GM13977 (cell line): Measurements from ENCODE around the gene HOXA6.

Experiments used
- DNase-seq: peaks from one replicate; pipeline ENCODE4 v3.0.0; 2012; ENCODE audit warnings: low spot score
- in situ Hi-C: fragments of 300-500 bp; cut with MboI; formaldehyde crosslinking; loops from one replicate; pipeline ENCODE4 v1.12.0; 2022; ENCODE audit warnings: low sequenced_read_pairs, low pct_unique_long_range_greater_than_20kb, mixed read lengths, inconsistent platforms; ENCODE audit not compliant: unreplicated experiment
- TF ChIP-seq, protein P1 (sequence below): IDR thresholded peaks from 2 replicates; pipeline ENCODE4 v1.5.1; 2012; ENCODE audit warnings: mild to moderate bottlenecking, control low read depth; ENCODE audit not compliant: insufficient read depth; ENCODE audit errors: extremely low read depth, missing control alignments

The HOXA6 gene

DNA sequence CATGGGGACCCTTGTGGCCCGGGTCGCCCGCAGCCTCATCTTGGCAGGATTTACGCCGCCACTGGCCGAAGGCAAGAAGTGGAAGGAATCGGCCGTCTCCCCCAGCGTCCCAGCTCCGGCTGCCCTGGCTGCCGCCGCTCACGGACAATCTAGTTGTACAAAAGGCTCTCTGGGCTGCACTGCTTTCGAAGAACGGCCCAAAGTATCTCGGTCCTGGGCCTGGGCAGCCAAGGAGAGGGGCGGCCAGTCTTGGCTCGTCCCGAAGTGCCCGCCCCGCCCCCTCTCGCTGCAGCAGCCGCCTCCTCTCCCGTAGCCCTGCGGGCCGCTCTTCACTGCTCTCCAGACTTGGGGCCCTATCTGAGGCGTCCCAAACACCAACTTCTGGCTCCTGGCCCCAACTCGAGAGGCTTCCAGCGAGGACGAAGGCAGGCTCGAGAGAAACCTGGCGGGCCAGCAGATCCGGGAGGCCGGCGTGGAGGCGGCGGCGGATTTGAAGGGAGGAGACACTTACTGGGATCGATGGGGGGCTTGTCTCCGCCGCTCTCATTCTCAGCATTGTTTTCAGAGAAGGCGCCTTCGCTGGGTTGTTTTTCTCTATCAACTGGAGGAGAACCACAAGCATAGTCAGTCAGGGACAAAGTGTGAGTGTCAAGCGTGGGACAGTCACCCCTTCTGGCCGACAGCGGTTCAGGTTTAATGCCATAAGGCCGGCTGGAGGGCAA, 17.0 kb upstream of the HOXA6 start:
- in situ Hi-C loops, result loop anchor here (10.0 to 25.0 kb wide), 2 partner anchors 802 to 1310 kb away; no protein-coding TSS in a partner anchor
- DNase-seq, result no peak
- TF ChIP-seq, protein P1, sequence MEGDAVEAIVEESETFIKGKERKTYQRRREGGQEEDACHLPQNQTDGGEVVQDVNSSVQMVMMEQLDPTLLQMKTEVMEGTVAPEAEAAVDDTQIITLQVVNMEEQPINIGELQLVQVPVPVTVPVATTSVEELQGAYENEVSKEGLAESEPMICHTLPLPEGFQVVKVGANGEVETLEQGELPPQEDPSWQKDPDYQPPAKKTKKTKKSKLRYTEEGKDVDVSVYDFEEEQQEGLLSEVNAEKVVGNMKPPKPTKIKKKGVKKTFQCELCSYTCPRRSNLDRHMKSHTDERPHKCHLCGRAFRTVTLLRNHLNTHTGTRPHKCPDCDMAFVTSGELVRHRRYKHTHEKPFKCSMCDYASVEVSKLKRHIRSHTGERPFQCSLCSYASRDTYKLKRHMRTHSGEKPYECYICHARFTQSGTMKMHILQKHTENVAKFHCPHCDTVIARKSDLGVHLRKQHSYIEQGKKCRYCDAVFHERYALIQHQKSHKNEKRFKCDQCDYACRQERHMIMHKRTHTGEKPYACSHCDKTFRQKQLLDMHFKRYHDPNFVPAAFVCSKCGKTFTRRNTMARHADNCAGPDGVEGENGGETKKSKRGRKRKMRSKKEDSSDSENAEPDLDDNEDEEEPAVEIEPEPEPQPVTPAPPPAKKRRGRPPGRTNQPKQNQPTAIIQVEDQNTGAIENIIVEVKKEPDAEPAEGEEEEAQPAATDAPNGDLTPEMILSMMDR, result no peak

DNA sequence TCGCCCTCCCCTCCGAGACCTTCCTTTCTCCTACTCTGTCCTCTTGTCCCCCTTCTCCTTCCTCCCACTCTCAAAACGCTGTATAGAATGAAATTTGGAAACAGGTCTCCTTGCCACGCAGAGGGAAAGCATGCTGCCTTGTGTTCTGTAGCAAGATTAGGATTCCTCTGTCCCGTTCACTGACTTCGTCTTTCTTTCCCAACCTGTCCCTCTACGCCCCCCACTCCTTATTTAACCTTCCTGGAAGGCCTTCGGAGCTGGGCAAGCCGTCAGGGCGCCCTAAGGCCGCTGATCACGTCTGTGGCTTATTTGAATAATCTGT, 16.4 kb upstream of the HOXA6 start:
- no peak for DNase-seq
- TF ChIP-seq, protein P1, result no peak
- in situ Hi-C loops, result loop anchor here (10.0 to 25.0 kb wide), 2 partner anchors 802 to 1309 kb away; no protein-coding TSS in a partner anchor

DNA sequence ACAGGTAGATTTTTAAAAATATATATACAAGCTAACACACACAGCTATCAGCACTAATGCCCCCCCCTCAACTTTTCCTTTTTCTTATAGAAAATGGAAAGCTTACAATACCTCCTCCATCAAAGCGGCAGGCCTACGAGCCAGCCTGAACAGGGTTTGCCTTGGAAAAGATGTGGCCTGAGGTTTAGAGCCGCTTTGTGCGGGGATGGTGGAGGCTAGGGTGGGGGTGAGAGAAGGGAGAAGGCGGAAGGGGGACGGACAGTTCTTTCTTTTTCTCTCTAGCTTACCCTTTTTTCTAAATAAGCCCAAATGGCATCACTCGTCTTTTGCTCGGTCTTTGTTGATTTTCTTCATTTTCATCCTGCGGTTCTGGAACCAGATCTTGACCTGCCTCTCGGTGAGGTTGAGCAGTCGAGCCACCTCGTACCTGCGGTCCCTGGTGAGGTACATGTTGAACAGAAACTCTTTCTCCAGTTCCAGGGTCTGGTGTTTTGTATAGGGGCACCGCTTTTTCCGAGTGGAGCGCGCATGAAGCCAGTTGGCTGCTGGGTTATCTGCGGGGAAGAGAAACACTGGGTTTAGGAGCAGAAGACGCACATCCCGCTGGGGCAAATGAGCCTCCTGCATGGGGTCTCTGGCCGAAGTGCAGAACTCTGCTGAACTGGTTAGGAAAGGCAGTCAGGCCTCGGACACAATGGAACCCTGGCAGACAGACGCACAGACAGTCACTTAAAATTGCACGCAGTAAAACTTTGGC, 15.9 kb upstream of the HOXA6 start:
- TF ChIP-seq, protein P1, result no peak
- in situ Hi-C loops, result loop anchor here (10.0 to 25.0 kb wide), 2 partner anchors 801 to 1309 kb away; no protein-coding TSS in a partner anchor
- no peak for DNase-seq

DNA sequence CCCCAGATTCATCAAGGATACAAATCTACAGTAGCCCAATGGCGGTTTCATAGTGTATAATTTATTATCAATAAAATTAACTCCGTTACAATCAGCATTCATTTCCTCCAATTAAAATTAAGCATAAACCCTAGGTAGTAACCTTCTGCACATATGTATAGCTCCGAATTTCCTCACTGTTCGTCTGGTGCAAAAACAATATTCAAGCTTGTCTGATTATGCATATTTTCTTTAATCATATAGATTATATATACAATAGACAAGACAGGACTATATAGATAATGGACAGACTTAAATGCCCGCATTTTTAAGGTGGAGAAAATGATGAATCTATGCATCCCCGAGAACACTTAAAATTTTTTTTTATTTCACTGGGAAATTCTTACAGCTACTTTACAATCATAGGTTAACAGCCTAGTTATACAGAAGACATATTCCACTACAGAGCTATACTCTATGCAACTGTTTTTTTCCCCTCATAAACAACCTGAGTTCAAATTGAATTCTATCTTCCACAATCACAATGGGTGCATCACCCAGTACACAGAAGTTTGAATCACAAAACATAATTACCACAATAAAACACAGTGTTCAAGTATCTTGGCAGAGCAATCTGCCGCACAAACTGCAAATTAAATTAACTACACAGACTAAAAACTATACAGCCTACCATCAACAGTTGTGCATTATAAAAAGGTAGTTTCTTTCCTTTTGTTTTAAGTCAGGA, 15.2 kb upstream of the HOXA6 start:
- in situ Hi-C loops, result loop anchor here (10.0 to 25.0 kb wide), 2 partner anchors 800 to 1308 kb away; no protein-coding TSS in a partner anchor
- TF ChIP-seq, protein P1, result no peak
- DNase-seq, result no peak

DNA sequence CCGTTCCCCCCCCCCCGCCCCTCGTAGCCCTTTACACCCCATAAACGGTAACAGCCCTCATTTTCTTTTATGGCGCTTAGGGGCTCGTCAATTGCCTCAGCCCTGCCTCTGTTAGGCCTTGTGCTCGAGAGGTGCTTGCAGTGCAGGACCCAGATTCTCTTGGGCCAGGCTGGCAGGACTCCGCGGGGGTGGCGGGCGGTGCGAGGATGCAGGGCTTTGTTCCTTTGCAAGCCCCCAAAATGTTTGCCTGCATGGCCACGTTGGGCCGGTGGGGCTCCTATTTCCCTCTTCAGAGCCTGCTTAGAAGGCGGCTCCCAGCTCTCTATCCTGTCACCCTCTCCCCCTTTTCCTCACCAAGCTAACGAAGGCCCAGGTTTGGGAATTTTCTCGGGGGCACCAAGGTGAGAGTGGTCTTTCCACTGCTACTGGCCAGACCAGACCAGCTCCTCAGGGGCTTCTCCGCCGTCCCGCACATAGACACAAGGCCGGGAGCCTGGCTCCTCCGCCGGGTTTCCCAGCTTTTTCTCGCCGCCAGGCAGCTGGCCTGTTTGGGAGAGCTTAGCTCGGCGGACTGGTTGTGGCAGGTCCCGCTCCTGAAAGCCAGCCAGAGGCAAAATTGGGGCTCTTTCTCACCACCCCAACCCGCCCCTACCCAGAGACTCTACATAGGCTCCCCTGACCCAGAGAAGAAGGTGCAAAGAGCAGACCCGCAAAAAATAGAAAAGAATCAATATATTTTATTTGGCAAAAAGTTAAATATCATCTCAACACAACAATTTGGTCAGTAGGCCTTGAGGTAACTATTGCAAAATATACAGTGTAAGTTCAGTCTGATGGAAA, 14.4 kb upstream of the HOXA6 start:
- in situ Hi-C loops, result loop anchor here (10.0 to 25.0 kb wide), 2 partner anchors 800 to 1307 kb away; no protein-coding TSS in a partner anchor
- DNase-seq, result no peak
- TF ChIP-seq, protein P1, result no peak
